Measurements from ENCODE around the gene SLC39A13. TPM values are rescaled to one million over a fixed set of nuclear protein-coding genes. Genes with fewer than 3 reads are reported as not detected.

SLC39A13 gene
- total RNA-seq, 1 experiment from 2014 or later, result 50.2 TPM

- H3K4me1 ChIP-seq (ENCODE audit: control insufficient read depth, insufficient read depth, low read length), result no peaks in the 10 kb centered on the region
- in situ Hi-C loops (cut with HindIII; ENCODE audit: low pct_unique_long_range_greater_than_20kb, low sequenced_read_pairs), result no loop called here
- H3K27me3 ChIP-seq (ENCODE audit: control insufficient read depth, insufficient read depth, low read length), result no peaks in the 10 kb centered on the region
- ChIA-PET POLR2A (interaction anchor here (0.7 kb wide), 1 partner anchor 137 kb away, joined by 4 read pairs; no protein-coding TSS in a partner anchor), CTCF (no interaction called here)
- no peak for ATAC-seq
- BruUV-seq (replicated peaks), result no TSS peak
- H3K9me3 ChIP-seq (ENCODE audit: control insufficient read depth, insufficient read depth, low read depth, low read length), result no peaks in the 10 kb centered on the region
- TF ChIP-seq CTCF (IDR thresholded peaks at IDR 0.05), result no peak
- no peak for TF ChIP-seq POLR2AphosphoS5 (IDR thresholded peaks at IDR 0.05; ENCODE audit: low read depth, low read length)
- TF ChIP-seq REST (IDR thresholded peaks at IDR 0.05; ENCODE audit: insufficient read depth in 1 of 2, low read depth in 2 of 2, low read length in 1 of 2), result no peak
- no peak for TF ChIP-seq SIN3A (IDR thresholded peaks at IDR 0.05; ENCODE audit: borderline replicate concordance, insufficient read depth, low read depth, low read length)
- TF ChIP-seq TCF7L2 (IDR thresholded peaks at IDR 0.05; ENCODE audit: low read depth, low read length), result no peak
- H3K36me3 ChIP-seq (ENCODE audit: control insufficient read depth, insufficient read depth, low read length), result no peaks in the 10 kb centered on the region
- DNase-seq (ENCODE audit: low read depth, low spot score), result no peak
- intact Hi-C loops (cut with micrococcal nuclease; ENCODE audit: unreplicated experiment), result no loop called here
- no peak overlapping the region for H3K4me3 ChIP-seq (ENCODE audit: low read depth in 2 of 2, low read length in 2 of 2)
- no peak overlapping the region for H3K27ac ChIP-seq (ENCODE audit: low read length)
Measured at GRCh38 chr11:47389577-47390421, 18.6 kb upstream of the SLC39A13 start.

GRCh38 chr11:47390422-47390760 is 18.0 kb upstream of the SLC39A13 start:
- intact Hi-C loops (cut with micrococcal nuclease; ENCODE audit: unreplicated experiment), result no loop called here
- CTCF ChIA-PET, result no interaction called here
- BruUV-seq (replicated peaks), result no TSS peak
- in situ Hi-C loops (cut with HindIII; ENCODE audit: low pct_unique_long_range_greater_than_20kb, low sequenced_read_pairs), result no loop called here
- POLR2A ChIA-PET, result interaction anchor here (0.7 kb wide), 1 partner anchor 138 kb away, joined by 4 read pairs; no protein-coding TSS in a partner anchor
- H3K4me3 ChIP-seq (ENCODE audit: low read depth in 2 of 2, low read length in 2 of 2), result no peak overlapping the region
- H3K4me1 ChIP-seq (ENCODE audit: control insufficient read depth, insufficient read depth, low read length), result no peaks in the 10 kb centered on the region; the same call in 1 of the 2 replicates
- H3K27ac ChIP-seq (ENCODE audit: low read length), result no peak overlapping the region
- no peaks in the 10 kb centered on the region for H3K27me3 ChIP-seq (ENCODE audit: control insufficient read depth, insufficient read depth, low read length)
- DNase-seq (ENCODE audit: low read depth, low spot score) (no peak), ATAC-seq (no peak)
- TF ChIP-seq POLR2AphosphoS5 (IDR thresholded peaks at IDR 0.05; ENCODE audit: low read depth, low read length) (no peak), REST (IDR thresholded peaks at IDR 0.05; ENCODE audit: insufficient read depth in 1 of 2, low read depth in 2 of 2, low read length in 1 of 2) (no peak), CTCF (IDR thresholded peaks at IDR 0.05) (no peak), SIN3A (IDR thresholded peaks at IDR 0.05; ENCODE audit: borderline replicate concordance, insufficient read depth, low read depth, low read length) (no peak), TCF7L2 (IDR thresholded peaks at IDR 0.05; ENCODE audit: low read depth, low read length) (no peak)
- H3K36me3 ChIP-seq (ENCODE audit: control insufficient read depth, insufficient read depth, low read length), result no peaks in the 10 kb centered on the region
- no peaks in the 10 kb centered on the region for H3K9me3 ChIP-seq (ENCODE audit: control insufficient read depth, insufficient read depth, low read depth, low read length)
